T-helper 9 cell (primary cell): ENCODE results near the gene CAND2.
"Not testable (repeated sequence)": the region's sequence is repeated elsewhere in the genome, so short reads cannot be mapped to it uniquely, and the experiment has no call there.

ENCODE experiments used
- DNase-seq: peaks from one replicate; pipeline ENCODE4 v3.0.0-alpha.2; 2020

Gene CAND2

DNA sequence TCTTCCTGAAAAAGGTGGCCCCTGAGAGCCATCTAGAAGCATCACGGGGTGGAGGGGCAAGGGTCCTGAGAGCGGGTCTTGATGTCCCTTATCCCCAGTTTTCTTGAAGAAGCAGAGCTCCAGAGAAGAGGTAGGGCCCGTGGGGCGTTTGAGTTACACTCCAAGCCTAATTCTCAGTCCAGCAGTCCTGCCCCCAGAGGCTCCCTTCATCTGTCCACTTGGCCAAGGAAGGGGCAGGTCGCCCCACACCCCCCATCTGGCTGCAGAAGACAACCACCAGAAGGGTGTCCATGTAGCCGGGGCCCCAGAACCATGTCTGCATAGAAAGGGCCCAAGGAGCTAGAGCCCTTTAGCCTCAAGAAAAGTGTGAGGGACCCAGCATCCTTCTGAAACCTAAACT, 70.4 kb downstream of the CAND2 start:
- no peak for DNase-seq

DNA sequence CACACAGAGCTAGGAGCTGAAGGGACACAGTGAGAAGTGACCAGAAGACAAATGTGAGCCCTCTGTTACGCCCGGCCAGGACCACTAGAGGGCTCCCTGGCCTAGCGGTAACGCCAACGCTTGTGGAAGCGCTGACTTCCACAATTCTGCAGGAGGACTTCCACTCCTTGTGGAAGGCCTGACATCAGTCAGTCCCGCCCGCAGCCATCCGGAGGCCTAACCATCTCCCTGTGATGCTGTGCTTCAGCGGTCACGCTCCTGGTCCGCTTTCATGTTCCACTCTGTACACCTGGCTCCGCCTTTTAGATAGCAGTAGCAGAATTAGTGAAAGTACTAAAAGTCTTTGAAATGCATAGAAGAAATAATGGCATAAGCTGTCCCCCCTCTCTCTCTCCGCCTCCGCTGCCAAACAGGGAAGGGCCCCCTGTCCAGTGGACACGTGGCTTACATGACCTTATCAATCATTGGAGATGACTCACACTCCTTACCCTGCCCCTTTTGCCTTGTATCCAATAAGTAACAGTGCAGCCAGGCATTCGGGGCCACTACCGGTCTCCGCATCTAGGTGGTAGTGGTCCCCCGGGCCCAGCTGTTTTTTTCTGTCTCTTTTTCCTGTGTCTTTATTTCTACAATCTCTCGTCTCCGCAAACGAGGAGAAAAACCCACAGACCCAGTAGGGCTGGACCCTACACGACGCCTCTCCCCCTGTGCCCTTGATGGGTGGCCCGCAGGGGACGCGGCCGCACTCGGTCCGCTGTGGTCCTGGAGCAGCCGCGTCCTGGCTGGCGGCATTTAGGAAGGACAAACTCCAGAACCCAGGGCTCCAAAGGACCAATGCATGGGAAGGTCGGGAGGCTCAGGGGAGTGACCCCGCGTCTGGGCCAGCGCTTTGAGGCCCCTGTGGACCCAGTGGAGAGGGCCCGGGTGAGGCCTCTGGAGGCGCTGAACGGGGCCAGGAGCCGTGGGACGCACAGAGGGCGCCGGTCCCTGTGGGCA, 71.9 kb downstream of the CAND2 start:
- peak; percentile 44 for DNase-seq

DNA sequence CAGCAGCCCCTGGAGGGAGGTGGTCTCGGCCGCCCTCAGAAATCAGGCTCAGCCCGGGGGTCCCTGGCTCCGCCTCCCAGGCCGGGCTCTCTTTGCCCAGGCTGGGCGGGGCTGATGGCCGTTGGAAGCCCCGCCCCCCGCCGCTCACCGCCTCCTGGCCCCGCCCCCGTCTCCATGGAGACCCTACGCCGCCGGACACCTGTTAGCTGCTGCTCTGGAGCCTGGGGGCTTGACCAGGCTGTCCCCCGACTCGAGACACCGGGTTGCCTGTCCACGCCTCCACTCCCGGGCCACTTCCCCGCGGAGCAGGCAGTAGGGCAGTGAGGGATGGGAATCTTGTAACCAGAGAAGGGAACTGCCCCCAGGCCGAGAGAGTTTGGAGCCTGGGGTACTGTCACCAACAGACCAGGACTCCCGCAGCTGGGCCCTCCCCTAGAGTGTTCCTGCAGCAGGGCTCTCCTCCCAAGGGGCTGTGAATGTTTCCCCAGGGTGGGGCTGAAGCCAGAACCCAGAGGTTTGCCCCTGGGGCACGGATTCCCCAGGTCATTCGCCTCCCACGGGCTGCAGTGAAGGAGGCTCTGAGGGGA, 72.6 kb downstream of the CAND2 start:
- peak; percentile 16 for DNase-seq

DNA sequence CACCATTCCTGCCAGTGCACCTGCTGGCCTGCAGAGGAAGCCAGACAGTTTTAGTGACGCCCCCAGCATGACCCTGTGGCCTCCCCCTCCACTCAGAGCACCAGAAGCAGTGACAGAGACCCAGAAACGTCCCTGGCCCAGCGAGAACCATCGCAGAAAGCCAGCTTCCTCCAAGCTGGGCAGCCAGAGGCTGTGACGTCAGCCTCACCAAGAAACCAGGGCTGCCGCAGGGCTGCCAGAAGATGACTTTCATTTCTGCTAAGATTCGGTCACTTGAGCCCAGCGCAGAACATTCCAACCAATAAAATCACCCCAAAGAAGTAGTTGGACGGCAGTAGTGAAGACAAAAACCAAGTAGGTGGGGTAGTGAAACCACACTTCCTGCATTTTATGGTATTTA, 74.5 kb downstream of the CAND2 start:
- no peak for DNase-seq

DNA sequence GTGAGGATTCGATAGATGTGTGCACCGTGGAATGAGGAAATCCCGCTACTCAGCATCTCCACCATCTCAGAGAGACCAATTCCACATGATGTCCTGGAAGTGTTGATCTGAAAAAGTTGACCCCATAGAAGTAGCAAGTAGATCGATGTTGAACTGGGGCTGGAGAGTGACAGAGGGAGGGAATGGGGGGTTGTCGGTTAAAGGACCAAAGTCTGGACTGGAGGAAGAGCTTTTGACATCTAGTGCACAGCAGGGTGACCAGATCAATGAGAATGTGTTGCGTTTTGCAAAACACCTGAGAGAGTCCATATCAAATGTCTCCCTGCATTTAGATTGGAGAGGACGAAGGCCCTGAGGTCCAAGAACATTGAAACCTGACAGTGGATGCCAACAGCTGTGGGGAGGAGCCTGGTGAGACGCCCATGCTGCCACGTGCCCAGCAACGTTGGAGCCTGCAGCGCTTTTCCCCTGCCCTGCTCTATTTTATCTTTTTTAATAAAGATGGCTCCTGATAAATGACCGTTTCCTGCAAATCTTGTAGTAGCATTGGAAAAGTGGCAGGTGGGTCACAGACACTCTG, 75.0 kb downstream of the CAND2 start:
- DNase-seq, result no peak

DNA sequence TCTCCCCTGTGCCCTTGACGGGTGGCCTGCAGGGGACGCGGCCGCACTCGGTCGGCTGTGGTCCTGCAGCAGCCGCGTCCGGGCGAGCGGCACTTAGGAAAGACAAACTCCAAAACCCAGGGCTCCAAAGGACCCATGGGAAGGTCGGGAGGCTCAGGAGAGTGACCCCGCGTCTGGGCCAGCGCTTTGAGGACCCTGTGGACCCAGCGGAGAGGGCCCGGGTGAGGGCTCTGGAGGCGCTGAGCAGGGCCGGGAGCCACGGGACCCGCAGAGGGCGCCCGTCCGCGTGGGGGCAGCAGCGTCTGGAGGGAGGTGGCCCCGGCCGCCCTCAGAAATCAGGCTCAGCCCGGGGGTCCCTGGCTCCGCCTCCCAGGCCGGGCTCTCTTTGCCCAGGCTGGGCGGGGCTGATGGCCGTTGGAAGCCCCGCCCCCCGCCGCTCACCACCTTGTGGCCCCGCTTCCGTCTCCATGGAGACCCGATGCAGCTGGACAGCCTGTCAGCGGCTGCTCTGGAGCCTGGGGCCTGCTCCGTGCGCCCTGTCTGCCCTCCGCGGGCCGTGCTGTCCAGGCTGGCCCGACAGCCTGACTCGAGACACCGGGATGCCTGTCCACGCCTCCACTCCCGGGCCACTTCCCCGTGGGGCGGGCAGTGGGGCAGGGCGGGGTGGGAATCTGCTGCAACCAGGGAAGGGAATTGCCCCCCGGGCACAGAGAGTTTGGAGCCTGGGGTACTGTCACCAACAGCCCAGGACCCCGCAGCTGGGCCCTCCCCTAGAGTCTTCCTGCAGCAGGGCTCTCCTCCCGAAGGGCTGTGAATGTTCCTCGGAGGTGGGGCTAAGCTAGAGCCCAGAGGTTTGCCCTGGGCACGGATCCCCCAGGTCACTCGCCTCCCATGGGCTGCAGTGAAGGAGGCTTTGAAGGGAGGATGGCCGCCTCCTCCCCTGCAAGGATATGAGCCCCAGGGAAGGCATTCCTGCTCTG, 79.7 kb downstream of the CAND2 start:
- DNase-seq, result no peak

DNA sequence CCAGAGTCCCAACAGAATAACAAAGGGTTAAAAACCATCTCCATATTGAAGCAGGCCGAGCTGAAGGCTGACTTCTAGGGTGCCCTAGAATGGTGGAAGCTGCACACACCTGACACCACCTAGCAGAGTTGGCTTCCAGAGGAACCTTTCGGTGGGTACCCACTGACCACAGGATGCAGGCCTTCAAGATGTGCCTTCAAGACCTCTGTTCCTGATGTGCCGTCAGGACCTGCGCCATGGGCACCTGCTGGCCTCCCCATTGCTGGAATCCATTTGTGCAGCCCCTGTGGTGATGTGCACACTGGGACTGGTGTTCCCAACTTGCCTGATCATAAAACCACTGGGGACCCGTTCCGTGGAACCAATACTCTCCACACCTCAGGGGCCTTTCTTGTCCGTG, 80.6 kb downstream of the CAND2 start:
- no peak for DNase-seq

DNA sequence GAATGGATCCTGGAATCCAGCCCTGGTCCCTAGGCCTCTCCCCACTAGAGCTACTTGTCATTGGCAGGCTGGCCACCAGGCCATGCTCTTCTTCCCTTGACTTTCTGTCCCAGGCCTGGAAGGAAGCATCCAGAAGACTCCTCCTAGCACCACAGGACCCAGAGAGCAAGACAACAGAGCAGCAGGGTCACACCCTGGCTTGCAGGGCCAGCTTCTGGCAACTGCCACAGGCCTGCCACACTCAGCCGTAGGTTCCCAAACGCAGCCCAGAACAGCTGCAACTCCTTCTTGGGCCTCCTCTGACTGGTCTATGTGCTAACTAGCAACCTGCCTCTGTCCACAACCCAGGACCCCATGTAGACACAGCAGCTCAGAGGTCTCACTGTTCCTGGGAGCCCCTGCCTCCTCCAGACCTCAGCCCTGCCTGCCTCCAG, 81.7 kb downstream of the CAND2 start:
- no peak for DNase-seq

DNA sequence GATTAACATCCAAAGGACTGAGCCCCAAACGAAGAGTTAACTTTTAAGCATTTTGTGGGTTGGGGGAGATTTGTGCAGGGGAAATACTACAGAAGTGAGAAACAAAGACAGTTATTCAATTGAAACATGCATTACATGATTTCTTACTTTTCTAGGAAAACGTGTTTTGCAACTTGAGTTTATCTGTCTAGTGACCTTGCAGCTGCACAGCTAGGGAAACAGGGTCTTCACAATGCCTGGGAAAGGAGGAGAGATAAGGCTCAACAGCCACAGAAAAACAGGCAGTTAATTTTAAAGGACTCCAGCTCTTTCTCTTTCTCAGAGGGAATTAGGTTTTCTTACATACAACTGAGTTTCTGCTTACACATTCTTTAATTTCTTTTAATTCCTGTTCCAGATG, 82.3 kb downstream of the CAND2 start:
- not testable (repeated sequence) for DNase-seq

DNA sequence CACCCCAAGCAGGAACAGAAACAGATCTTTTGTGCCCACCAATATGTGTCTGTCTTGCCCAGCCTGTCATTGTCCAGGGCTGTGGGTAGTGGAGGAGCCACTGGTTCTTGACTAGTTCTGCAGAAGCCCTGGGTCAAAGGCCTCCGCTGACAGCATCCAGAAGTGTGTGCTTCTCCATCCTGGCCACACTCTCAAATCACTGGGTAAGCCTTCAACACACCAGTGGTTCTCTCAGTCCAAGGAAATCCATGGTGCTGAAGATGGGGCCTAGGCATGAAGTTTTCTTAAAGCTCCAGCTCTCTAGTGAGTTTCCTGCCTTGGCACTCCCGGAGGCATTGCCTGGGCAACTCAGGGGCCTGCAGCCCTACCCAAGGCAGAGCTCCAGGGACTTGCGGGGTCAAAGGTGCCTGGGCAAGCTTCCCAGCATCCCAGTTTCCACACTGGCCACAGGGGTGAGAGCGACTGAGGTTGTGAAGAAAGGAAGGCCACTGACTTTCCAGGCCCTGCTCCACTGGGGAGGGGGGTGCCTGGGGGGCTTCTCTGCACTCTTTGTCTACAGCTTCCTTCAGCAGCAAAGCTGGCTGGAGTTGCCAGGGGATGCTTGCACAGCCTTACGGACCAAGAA, 82.8 kb downstream of the CAND2 start:
- DNase-seq, result no peak

DNA sequence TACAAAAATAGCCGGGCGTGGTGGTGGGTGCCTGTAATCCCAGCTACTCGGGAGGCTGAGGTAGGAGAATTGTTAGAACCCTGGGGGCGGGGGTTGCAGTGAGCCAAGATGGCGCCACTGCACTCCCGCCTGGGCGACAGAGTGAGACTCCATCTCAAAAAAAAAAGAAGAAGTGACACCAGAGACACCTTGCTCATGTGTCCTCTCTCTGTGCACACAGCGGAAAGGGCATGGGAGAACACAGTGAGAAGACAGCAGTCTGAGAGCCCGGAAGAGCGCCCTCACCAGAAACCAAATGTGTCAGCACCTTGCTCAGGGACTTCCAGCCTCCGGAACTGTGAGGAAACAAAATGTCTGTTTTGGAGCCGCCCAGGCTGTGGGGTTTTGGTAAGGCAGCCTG, 85.4 kb downstream of the CAND2 start:
- not testable (repeated sequence) for DNase-seq

DNA sequence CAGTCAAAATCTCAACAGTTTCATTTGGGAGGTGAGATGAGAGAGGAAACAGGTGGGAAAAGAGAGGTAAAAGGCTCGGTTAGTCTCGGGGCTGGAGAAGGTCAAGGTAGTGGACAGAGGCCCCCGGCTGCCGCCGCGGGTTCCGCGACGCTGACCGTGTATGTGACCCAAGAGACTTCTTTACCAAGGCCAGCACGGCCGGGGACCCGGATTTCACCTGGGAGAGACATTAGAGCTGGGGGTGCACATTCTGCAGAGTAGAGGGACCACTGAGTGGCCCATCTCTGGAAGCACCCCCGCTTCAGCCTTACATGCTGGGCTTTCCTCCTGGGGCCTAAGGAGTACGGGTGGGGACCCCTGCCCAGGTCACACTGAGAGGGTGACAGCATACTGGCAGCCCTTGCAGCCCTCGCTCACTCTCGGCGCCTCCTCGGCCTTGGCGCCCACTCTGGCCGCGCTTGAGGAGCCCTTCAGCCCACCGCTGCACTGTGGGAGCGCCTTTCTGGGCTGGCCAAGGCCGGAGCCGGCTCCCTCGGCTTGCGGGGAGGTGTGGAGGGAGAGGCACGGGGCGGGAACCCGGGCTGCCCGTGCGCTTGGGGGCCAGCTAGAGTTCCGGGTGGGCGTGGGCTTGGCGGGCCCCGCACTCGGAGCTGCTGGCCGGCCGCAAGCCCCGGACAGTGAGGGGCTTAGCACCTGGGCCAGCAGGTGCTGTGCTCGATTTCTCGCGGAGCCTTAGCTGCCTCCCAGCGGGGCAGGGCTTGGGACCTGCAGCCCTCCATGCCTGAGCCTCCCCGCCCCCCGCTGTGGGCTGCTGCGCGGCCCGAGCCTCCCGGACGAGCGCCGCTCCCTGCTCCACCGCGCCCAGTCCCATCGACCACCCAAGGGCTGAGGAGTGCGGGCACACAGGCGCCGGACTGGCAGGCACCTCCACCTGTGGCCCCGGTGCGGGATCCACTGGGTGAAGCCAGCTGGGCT, 86.1 kb downstream of the CAND2 start:
- no peak for DNase-seq

DNA sequence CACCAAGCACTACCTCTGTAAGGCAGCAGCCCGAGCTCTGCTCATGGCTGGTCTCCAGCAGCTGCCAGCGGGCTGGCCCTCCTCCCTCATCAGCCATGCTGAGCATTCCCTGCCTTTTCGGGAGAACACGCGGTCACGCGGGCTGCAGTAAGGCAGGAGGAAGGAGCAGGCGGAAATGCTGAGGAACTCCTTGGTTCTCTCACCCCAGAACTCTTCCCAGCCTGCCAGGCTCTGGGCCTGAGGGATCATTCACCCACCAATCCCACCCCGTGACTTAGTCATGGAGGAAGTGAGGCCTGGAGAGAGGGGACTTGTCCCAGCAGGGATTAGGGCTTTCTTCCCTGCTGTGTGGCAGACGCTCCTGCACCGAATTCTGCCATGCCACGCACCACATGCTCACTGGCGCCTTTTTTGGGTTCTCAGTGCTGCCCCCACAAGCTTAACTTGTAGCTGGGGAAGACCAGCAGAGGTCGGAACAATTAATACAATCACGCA, 87.8 kb downstream of the CAND2 start:
- no peak for DNase-seq
